Activated CD4-positive, alpha-beta T cell treated with anti-CD3 and anti-CD28 coated beads, Interleukin-2, amount 10 ng/mL, durations not matched to agents 7 days and 5 days (primary cell): ENCODE results near the gene TPM1. TPM values are rescaled to one million over a fixed set of nuclear protein-coding genes. Genes with fewer than 3 reads are reported as not detected.

ENCODE experiments used
- CTCF ChIA-PET: fragments of 350-600 bp; sonication (Branson Sonifier 250); formaldehyde crosslinking; loops from one replicate; lab custom pipeline; 2021; ENCODE audit warnings: antibody characterized with exemption; lab: Charles Lee
- POLR2A ChIA-PET: fragments of 350-600 bp; sonication (Branson Sonifier 250); formaldehyde crosslinking; loops from one replicate; lab custom pipeline; 2021; ENCODE audit warnings: antibody characterized with exemption; lab: Charles Lee
- DNase-seq: peaks from one replicate; pipeline ENCODE4 v3.0.0-alpha.2; 2020
- H3K27ac Mint-ChIP-seq: one replicate; pipeline ENCODE4 v1.8.0; 2021; ENCODE audit warnings: mild to moderate bottlenecking, moderate library complexity, mixed read lengths
- H3K27me3 Mint-ChIP-seq: one replicate; pipeline ENCODE4 v1.8.0; 2021; ENCODE audit warnings: mixed read lengths
- H3K36me3 Mint-ChIP-seq: one replicate; pipeline ENCODE4 v1.8.0; 2021; ENCODE audit warnings: low read depth, mixed read lengths
- H3K4me1 Mint-ChIP-seq: one replicate; pipeline ENCODE4 v1.8.0; 2021; ENCODE audit warnings: mixed read lengths
- H3K4me3 Mint-ChIP-seq: one replicate; pipeline ENCODE4 v1.8.0; 2021; ENCODE audit warnings: mild to moderate bottlenecking, moderate library complexity, mixed read lengths
- H3K9me3 Mint-ChIP-seq: one replicate; pipeline ENCODE4 v1.8.0; 2021; ENCODE audit warnings: mixed read lengths
- total RNA-seq, 2 experiments: library from RNA; stranded (reverse); gene quantifications; one replicate each; pipeline ENCODE4 v1.2.3, GENCODE V29; 2021

TPM1 gene
- total RNA-seq, 2 experiments from 2014 or later: 4.0 to 4.5 TPM

DNA sequence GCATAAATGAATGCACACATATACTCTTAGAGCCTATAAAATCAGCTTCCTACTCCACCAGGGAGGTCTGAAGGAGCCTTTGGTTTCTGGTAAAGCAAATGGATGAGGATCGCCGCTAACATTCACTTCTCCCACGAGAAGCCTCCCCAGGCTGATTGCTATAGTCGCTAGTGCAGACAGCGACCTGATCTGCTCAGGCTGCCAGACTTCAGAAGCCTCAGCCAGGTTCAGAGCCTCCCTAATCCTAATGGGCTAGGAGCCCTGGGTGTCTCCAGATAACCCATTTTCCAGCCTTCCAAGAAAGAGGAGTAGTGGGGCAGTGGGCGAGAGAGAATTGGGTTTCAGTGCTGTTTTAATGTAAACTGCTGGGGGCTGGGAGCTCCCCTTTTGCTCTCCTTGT is 35.4 kb downstream of the TPM1 start:
- Mint-ChIP-seq H3K4me1 (peaks cover 10% of the 10 kb centered on the region), H3K4me3 (no peak overlapping the region), H3K27me3 (peaks cover 8% of the 10 kb centered on the region), H3K36me3 (no peaks in the 10 kb centered on the region), H3K27ac (no peak overlapping the region), H3K9me3 (no peaks in the 10 kb centered on the region)
- ChIA-PET CTCF (interaction anchor here (0.7 to 1.2 kb wide), 2 partner anchors 10 to 30 kb away, joined by 3 to 5 read pairs; no protein-coding TSS in a partner anchor), POLR2A (no interaction called here)
- no peak for DNase-seq

DNA sequence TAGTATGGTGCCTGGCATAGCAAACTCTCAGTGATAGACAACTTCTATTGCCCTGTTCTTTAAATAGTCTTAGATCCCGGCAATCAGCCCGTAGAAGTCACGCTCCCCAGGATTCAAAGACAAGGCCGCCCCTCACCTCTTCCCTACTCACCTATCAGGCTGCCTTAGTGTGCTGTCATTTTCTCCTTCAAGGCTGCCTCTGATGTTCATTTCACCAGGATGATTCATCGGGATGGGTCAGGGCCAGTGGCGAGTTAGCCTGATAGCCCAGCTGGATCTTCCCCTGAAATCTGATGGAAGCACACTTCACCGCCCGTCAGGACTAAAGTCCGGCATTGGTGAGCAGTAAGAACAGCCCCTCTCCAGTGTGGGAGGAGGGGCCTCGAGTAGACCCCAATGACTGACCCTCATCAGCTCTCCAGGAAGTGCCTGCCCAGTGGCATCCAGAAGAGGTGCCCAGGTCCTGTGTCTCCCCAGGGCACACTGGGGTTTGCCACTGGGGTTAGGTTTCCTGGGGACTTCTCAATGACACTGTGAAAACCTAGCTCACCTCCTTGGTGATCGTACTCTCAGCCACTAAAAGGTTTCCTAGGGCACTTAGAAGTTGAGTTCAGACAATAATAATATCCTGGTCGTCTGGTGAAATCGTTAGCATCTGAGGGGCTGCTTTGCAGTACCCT is 37.5 kb downstream of the TPM1 start:
- Mint-ChIP-seq H3K36me3 (no peaks in the 10 kb centered on the region), H3K4me1 (peaks cover 10% of the 10 kb centered on the region), H3K27me3 (peaks cover 8% of the 10 kb centered on the region), H3K9me3 (no peaks in the 10 kb centered on the region), H3K4me3 (no peak overlapping the region), H3K27ac (no peak overlapping the region)
- POLR2A ChIA-PET: interaction anchor here (0.5 kb wide), 1 partner anchor 492 kb away, joined by 3 read pairs; no protein-coding TSS in a partner anchor
- CTCF ChIA-PET: interaction anchor here (0.9 to 2.7 kb wide), 2 partner anchors 12 to 32 kb away, joined by 3 to 10 read pairs; no protein-coding TSS in a partner anchor
- DNase-seq: no peak

DNA sequence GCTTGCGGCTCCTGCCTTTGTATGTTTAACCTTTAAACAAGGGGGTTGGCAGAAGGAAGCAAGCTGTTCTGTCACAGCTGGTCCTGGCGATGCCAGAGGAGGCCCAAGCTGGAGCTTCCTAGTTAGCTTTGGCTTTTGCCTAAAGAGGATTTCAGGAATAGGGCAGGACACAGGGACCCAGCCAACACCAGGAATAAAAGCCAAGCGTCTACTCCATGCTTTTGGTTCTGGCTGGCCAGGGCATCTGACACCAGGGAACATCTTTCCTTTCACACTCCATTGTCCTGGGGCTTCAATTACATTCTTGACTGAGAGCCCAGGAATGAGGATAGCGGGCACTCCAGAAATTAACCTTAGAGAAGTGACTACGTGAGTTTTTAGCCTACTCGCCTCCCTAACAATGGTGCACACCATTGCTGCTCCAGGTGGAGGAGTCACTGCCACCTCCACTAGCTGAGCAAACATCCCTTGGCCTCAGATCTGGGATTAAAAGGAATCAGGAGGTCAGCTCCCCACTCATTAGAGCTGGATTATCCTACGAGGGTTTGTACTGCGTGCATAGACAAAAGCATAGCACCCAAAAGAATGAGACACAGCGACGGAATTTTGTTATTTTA is 38.2 kb downstream of the TPM1 start:
- H3K9me3 Mint-ChIP-seq: no peaks in the 10 kb centered on the region
- H3K36me3 Mint-ChIP-seq: no peaks in the 10 kb centered on the region
- H3K27ac Mint-ChIP-seq: no peak overlapping the region
- peaks cover 8% of the 10 kb centered on the region for H3K27me3 Mint-ChIP-seq
- H3K4me1 Mint-ChIP-seq: peaks cover 8% of the 10 kb centered on the region
- ChIA-PET POLR2A (interaction anchor here (0.5 kb wide), 1 partner anchor 491 kb away, joined by 3 read pairs; no protein-coding TSS in a partner anchor), CTCF (interaction anchor here (0.9 to 2.7 kb wide), 2 partner anchors 11 to 33 kb away, joined by 3 to 10 read pairs; no protein-coding TSS in a partner anchor)
- H3K4me3 Mint-ChIP-seq: no peak overlapping the region
- no peak for DNase-seq

DNA sequence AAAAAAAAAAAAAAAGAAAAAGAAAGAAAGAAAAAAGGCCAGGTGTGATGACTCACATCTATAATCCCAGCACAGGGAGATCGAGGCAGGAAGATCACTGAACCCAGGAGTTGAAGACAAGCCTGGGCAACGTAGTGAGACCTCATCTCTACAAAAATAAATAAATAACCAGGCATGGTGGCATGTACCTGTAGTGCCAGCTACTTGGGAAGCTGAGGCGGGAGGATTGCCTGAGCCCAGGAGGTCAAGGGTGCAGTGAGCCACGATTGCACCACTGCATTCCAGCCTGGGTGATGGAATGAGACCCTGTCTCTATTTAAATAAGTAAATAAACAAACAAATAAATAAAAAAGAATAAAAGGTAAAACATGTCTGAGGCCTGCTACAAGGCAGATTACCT is 39.8 kb downstream of the TPM1 start:
- H3K4me1 Mint-ChIP-seq: no peaks in the 10 kb centered on the region
- no peak for DNase-seq
- no peak overlapping the region for H3K4me3 Mint-ChIP-seq
- H3K27ac Mint-ChIP-seq: no peak overlapping the region
- ChIA-PET POLR2A (no interaction called here), CTCF (interaction anchor here (1.0 to 1.1 kb wide), 2 partner anchors 18 to 32 kb away, joined by 3 read pairs; no protein-coding TSS in a partner anchor)
- peaks cover 4% of the 10 kb centered on the region for H3K27me3 Mint-ChIP-seq
- H3K9me3 Mint-ChIP-seq: no peaks in the 10 kb centered on the region
- no peaks in the 10 kb centered on the region for H3K36me3 Mint-ChIP-seq

DNA sequence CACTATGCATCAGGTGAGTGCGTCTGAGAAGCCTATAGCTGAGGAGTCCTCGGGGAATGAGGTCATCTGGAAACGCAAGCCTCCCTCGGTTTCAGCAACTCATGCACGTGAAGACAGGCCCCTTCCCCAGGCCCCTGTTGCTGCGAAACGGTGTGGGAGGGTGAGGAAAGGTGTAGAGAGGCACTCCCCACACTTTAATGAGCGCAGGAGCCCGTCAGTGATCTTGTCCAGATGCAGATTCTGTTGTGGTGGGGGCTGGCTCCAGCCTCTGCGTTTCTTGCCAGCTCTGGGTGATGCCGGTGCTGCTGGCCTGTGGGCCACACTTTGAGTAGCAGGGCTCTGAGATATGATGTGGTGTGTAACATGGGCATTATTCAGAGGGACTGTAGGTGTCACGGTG is 40.5 kb downstream of the TPM1 start:
- CTCF ChIA-PET: interaction anchor here (0.6 to 1.0 kb wide), 3 partner anchors 12 to 384 kb away, joined by 3 read pairs; no protein-coding TSS in a partner anchor
- no peaks in the 10 kb centered on the region for H3K36me3 Mint-ChIP-seq
- H3K27me3 Mint-ChIP-seq: no peaks in the 10 kb centered on the region
- H3K9me3 Mint-ChIP-seq: no peaks in the 10 kb centered on the region
- no peak overlapping the region for H3K27ac Mint-ChIP-seq
- no peak overlapping the region for H3K4me3 Mint-ChIP-seq
- no peaks in the 10 kb centered on the region for H3K4me1 Mint-ChIP-seq
- POLR2A ChIA-PET: no interaction called here
- no peak for DNase-seq

DNA sequence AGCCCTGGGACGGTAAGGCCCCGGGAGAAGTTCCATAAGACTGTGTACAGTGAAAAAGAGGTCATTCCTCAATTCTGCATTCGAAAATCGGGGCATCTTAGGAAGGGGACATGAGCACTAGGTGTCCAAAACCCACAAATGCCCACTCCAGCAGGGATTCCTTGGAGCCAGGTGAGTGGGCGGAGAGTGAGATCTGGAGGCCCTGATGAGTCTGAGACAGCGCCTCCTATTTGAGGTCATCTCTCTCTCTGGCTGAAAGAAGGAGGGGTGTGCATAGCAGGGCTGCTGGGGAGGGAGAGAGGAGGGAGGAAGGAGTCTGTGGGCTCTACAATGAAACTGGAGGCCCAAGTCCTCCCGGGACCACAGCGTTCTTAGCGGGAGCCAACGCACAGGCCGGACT is 41.0 kb downstream of the TPM1 start:
- CTCF ChIA-PET: interaction anchor here (0.6 kb wide), 1 partner anchor 383 kb away, joined by 3 read pairs; no protein-coding TSS in a partner anchor
- H3K9me3 Mint-ChIP-seq: no peaks in the 10 kb centered on the region
- no peak overlapping the region for H3K27ac Mint-ChIP-seq
- no peaks in the 10 kb centered on the region for H3K27me3 Mint-ChIP-seq
- POLR2A ChIA-PET: no interaction called here
- no peaks in the 10 kb centered on the region for H3K4me1 Mint-ChIP-seq
- DNase-seq: no peak
- no peak overlapping the region for H3K4me3 Mint-ChIP-seq
- no peaks in the 10 kb centered on the region for H3K36me3 Mint-ChIP-seq

DNA sequence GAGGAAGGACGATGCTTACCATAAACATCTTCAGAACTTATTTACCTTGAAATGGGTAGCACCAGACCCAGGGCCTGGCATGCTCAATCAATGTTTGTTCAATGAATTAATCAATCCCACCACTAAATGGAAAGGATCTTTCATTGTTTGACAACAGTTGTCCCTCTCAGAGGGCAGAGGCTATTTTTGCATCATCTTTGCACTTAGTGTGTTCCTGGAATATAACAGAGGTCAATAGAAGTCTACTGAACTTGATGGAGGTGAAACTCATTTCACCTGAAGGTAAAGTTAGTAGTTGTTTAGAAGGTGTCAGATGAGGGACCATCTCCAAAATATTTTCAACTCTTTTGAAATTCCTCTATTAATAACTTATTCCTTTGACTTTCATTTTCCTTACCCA is 42.3 kb downstream of the TPM1 start:
- no peaks in the 10 kb centered on the region for H3K27me3 Mint-ChIP-seq
- CTCF ChIA-PET: interaction anchor here (0.8 kb wide), 1 partner anchor 10 kb away, joined by 3 read pairs; no protein-coding TSS in a partner anchor
- DNase-seq: no peak

DNA sequence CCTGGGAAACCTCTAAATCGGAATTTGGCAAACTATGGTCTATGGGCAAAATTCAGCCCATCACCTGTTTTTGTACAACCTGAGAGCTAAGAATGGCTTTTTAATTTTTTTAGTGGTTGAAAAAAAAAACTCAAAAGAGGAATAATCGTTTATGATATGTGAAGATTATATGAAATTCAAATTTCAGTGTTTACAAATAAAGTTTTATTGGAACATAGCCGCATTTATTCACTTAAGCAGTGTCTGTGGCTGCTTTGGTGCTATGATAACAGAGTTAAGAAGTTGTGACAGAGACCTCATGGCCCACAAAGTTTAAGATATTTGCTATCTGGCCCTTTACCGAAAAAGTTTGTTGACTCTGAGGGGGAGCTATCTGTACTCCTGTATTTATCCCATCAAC is 42.7 kb downstream of the TPM1 start:
- Mint-ChIP-seq H3K9me3 (no peaks in the 10 kb centered on the region), H3K4me1 (no peaks in the 10 kb centered on the region), H3K27me3 (no peaks in the 10 kb centered on the region), H3K4me3 (no peak overlapping the region), H3K36me3 (no peaks in the 10 kb centered on the region), H3K27ac (no peak overlapping the region)
- DNase-seq: no peak
- ChIA-PET CTCF (no interaction called here), POLR2A (no interaction called here)

More for the DNA sequence above, 42.3 kb downstream of the TPM1 start:
- no peak overlapping the region for H3K4me3 Mint-ChIP-seq
- no peaks in the 10 kb centered on the region for H3K4me1 Mint-ChIP-seq
- no peaks in the 10 kb centered on the region for H3K36me3 Mint-ChIP-seq
- no peak overlapping the region for H3K27ac Mint-ChIP-seq
- POLR2A ChIA-PET: no interaction called here
- H3K9me3 Mint-ChIP-seq: no peaks in the 10 kb centered on the region

DNA sequence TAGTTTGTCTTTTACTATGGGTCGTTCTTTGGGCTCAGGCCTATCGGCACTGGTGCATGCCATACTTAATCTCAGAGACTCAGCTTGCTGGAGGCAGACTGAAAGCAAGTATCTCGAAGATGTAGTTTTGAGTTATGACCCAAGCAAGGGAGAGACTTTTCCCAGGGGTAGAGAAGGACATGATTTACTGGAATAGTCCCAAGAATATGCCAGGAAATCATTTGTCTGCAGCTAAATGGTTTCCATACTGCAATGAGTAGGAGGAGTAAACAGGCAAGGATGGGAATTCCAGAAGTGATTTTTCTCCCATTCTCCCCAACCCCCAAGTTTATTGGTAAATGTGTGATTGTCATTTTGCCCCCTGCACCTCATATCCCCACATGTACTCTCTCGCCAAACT is 43.7 kb downstream of the TPM1 start:
- ChIA-PET POLR2A (no interaction called here), CTCF (interaction anchor here (3.9 kb wide), 1 partner anchor 39 kb away, joined by 14 read pairs; no protein-coding TSS in a partner anchor)
- DNase-seq: no peak
- Mint-ChIP-seq H3K27me3 (no peaks in the 10 kb centered on the region), H3K9me3 (no peaks in the 10 kb centered on the region), H3K36me3 (no peaks in the 10 kb centered on the region), H3K4me1 (no peaks in the 10 kb centered on the region), H3K27ac (no peak overlapping the region), H3K4me3 (no peak overlapping the region)

DNA sequence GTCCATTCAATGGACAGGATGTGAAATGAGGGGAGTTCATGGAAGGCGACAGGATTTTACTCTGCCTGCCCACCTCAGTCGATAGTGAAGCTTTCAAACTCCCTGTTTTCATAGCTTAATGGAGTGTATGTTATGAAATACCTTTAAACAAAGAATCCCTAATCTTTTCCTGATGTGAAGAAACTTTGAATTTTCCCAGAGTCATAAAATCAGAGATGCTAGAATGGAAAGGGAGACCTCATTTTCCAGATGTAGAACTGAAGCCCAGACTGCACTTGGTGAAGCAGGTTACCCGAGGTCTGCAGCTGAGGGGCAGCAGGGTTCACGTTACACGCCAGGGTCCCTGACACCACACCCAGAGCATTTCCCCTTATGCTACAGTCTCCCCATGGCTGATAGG is 44.4 kb downstream of the TPM1 start:
- Mint-ChIP-seq H3K4me1 (no peaks in the 10 kb centered on the region), H3K27ac (no peak overlapping the region), H3K36me3 (no peaks in the 10 kb centered on the region), H3K9me3 (no peaks in the 10 kb centered on the region), H3K27me3 (no peaks in the 10 kb centered on the region), H3K4me3 (no peak overlapping the region)
- DNase-seq: no peak
- ChIA-PET CTCF (interaction anchor here (0.6 to 3.9 kb wide), 2 partner anchors 40 to 240 kb away, joined by 3 to 14 read pairs; no protein-coding TSS in a partner anchor), POLR2A (interaction anchor here (0.6 kb wide), 1 partner anchor 225 kb away, joined by 3 read pairs; no protein-coding TSS in a partner anchor)

DNA sequence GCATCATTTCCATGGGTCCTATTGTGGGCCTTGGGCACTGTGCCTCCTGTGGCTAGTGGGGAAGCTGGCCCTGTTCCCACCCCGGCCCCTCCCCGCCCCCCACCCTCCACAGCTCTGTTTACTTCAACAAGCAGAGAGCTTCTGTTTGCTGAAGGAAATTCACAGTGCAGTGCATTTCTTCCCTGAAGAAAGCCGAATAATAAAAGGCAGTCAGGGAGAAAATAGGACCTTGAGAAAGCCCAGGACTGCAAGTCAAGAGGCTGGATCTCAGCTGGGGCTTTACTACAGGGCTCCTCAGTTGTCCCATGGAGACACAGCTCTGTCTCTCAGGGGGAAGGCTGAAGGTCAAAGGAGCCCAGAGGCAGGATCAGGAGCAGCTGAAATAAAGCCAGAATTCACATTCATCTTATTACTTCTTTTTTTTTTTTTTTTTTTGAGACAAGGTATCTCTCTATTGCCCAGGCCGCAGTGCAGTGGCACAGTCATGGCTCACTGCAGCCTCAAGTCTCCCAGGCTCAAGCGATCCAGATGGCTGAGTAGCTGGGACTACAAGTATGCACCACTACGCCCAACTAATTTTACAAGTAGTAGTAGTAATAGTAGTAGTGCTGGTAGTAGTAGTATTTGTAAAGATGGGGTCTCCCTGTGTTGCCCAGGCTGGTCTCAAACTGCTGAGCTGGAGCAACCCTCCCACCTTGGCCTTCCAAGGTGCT is 46.1 kb downstream of the TPM1 start:
- no peaks in the 10 kb centered on the region for H3K4me1 Mint-ChIP-seq
- H3K4me3 Mint-ChIP-seq: no peak overlapping the region
- H3K9me3 Mint-ChIP-seq: no peaks in the 10 kb centered on the region
- H3K36me3 Mint-ChIP-seq: no peaks in the 10 kb centered on the region
- H3K27ac Mint-ChIP-seq: no peak overlapping the region
- no peak for DNase-seq
- ChIA-PET POLR2A (no interaction called here), CTCF (interaction anchor here (0.6 to 3.9 kb wide), 2 partner anchors 41 to 251 kb away, joined by 3 to 14 read pairs; no protein-coding TSS in a partner anchor)
- H3K27me3 Mint-ChIP-seq: peaks cover 2% of the 10 kb centered on the region

DNA sequence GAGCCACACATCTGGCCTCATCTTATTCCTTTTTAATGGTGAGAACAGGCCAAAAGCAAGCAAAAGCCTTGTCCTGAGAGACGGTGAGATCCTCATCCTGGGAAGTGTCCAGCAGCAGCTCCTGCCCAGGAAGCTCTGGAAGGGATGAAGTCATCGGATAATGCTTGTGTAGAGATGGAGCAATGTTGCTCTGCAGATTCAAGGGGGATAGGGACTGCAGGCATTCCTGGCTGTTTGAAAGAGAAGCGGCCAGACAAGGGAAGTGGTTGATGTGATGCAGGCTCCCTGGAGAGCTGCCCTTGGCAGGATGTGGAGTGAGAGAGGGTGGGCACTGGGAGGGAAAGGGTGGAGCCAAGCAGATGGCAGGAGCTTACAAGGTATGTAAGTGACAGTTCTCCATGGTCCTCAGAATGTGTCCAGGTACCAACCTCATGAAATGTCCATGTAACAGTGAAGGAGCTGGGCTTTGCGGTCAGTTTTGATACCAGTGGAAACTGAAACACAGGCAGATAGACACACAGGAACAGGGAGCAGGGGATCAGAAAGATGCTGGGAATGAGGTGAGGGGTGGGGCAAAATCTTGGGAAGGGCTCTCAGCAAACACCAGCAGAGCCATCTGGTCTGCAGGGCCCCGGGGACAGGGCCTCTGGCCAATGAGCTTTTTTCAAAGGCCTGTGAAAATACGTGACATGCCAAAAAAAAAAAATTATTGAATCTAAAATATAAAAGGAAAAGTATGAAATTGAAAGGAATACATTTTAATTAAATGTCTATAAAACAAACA is 46.9 kb downstream of the TPM1 start:
- POLR2A ChIA-PET: no interaction called here
- peaks cover 2% of the 10 kb centered on the region for H3K27me3 Mint-ChIP-seq
- H3K4me1 Mint-ChIP-seq: no peaks in the 10 kb centered on the region
- H3K27ac Mint-ChIP-seq: no peak overlapping the region
- CTCF ChIA-PET: interaction anchor here (0.6 to 3.9 kb wide), 2 partner anchors 9 to 42 kb away, joined by 5 to 14 read pairs; no protein-coding TSS in a partner anchor
- no peak overlapping the region for H3K4me3 Mint-ChIP-seq
- H3K36me3 Mint-ChIP-seq: no peaks in the 10 kb centered on the region
- no peaks in the 10 kb centered on the region for H3K9me3 Mint-ChIP-seq
- DNase-seq: no peak
